Fibroblast of skin of right biceps (primary cell): ENCODE data around the gene GSTO2.

Experiments used
- DNase-seq: peaks from one replicate; pipeline ENCODE4 v3.0.0-alpha.2; 2013

GSTO2 gene

DNA sequence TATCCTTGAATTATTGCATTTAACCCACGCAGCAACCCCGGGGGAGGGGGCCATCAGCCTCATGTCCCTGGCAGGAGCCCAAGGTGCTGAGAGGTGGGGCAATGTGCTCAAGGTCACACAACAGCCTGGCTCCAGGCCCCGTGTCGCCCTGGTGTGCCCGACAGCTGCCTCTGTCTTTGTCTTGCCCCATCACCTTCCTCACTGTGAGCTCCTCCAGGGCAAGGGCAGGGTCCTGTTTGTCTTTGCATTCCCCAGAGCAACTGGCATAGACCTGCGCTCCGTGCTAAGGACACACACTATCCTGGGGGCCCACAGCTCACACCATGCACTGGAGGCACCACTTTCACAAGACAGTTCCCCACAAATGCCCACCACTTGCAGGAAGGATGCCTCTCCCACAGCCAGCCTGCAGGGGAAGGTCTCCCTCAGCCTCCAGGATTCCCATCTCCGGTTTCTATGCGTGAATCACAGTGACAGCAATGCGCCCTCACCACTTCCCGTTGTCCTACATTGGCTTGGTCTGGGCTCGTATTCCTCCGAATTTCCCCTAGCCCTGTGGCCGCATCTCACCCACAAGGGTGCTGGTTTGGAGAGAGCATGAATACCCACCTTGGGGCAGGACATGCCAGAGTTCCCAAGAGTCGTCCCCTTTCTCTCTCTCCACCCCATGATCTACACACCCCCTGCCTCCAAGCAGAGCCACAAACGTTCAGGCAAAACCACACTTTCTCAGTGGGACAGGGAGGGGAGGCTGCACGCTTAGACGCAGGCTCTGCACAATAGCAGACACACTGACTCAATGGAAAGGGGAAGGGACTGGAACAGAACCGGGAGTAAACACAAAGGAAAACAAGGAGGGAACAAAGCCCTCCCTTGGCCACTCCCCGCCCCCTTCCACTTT lies 59.0 kb downstream of the GSTO2 start:
- peak; percentile 91 for DNase-seq

DNA sequence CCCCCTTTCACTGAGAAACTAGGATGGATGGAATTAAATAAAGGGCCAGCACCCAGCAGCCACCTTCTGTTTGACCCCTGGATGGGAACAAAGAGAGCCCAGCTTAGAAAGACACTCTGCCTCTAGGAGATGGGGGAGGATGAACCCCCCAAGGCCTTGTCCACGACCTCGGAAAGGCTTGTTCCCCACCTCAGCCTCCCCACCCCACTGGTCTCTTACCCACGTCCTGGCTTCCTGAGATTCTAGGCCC lies 59.6 kb downstream of the GSTO2 start:
- no peak for DNase-seq

DNA sequence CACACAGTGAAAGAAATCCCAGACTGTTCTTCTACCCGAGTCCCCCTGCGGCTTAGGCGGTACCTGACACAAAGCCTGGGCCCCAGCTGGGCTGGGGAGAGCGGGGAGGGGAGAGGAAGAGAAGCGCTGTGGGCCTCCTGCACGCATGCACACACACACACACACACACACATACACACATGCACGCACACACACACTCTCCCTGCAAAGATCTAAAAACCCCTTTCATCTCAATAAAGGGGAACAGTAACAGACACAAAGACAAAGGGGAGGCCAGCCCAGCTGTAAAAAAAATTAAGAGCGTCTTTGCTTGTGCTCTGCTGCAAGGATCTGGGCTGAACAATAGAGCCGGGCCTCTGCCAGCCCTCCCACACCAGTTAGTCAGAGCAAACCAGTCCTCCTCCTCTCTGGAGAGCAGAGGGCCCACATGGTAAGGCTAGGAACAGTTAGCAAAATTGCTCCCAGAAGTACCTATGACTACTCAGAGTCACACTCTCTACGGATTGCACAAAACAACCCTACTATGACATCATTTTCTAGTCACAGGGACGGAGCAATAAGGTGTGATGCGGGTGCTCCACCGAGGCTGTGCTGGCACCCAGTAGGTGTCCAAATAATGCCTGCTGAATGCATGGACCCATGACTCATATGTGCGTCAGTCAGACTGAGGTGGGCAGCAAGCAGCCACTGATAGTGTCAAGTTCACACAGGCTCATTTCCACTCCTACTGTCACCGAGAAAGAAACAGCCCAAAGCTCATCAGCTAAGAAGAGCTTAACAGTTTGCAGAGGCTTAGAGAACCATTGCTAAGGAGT lies 60.1 kb downstream of the GSTO2 start:
- peak; percentile 91 for DNase-seq

DNA sequence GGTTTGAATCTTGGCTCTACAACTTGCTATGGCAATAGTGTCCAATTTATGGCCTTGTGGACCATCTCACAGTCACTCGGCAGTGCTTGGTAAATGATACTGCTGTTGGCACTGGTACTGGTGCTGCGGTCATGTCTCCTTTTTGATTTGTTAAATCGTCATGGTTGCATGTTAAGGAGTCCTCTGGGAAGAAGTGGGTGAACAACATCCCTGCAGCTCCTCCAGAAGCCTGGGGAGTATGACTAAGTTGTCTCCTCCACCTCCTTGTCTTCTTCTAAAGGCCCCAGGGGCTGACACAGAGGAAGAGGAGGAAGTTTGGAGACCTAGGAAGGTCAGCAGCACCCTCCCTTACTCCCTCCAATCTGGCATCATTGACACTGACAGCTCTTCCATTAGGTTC lies 60.8 kb downstream of the GSTO2 start:
- peak; percentile 86 for DNase-seq

DNA sequence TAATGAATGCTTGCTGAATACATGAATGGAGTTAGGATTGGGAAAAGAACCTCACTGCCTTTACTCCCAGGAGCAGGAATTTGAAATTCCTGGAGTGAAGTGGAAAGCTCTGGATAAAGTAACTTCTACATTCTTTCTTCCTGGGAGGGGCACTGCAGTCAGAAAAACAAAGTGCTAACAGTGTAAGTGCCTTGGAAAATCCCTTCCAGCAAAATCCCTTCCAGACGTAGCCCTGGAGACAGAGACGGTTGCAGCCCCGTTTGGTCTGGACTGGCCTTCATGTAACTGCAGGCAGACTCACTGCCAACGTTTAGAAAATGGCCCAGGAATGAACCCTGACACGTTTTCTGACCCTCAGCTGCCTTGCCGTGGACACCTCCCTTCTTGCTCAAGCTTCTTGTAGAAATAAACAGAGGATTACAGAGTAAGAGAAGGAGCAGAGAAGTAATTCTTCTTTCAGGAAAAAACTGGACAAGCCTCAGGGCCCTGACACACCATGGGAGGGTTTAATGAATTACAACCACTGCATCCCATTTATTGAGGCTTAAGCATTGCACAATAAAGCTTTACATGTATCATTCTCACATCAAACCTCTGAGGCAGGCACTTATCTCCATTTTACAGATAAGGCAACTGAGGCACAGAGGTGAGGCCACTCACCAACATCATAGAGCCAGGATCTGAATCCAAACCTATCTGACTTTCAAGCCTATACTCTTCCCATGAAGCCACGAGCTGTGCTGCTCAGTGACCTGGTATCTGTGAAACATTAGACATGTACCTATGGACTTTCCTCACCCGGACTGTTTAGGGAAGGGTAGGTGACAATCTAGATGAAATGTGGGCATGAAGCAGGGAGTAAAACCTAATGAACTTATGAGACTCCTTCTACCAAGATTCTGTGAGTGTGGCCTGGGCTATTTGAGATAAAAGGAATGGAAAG lies 61.5 kb downstream of the GSTO2 start:
- DNase-seq: peak; percentile 77

DNA sequence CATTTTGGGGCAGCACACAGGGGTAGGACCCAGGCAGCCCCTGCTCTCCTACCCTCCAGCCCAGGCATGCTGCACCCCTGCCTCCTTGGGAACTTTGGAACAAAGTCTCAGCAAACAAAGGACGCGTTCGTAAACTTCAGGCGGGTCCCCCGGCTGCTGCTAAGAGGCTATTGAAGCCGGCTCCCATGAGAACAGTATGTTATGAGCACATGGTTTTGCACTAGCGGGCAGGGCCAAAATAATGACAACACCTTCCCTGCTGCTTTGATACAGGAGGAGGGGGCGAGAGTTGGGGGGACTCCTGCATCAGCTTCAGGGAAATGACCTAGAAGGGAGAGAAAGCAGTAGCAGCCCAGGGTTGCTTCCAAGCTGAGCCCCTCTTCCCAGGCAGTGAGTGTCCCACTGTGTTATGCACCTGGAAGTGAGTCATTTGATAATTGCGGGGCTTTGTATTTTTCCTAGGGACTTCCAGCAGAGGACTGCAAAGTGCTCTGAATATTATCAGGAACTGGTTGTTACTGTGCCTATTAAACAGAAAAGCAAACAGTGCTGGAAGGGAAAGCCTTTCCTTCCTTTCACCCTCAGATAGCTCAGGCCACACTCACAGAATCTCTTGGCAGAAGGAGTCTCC lies 62.3 kb downstream of the GSTO2 start:
- DNase-seq: peak; percentile 68

DNA sequence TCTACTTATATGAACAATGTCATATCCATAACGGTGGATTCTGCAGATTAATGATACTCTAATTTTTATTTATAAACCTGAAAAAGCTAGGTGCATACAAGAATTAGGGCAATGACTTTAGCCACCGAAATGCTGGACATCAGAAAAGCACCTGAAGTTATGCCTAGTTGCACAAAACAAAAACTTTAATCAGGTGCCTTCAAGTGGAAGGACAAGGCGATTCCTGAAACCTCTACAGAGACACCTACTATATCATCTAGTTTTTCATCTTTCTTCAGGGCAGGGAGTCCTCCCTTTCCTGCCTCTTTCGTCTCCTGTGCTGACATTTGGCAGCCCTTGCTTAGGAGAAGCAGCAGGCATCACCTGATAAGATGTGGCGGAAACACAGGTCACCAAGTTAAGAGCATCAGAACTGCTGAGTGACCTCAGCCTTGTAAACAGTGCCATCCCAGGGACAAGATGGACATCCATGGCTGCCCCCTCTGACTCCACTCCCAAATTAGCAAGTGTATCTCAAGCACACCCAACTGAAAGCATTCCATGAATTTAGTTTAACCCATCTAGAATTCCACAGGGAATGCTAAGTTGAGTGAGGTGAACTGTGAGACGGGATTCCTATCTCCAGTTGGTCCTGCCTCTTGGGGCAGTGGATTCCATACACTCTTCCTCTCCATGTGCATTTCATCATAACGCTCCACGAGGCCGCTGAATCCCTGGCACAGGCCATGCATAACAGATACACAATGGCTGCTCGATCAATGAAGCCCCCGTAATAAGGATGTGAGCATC lies 63.5 kb downstream of the GSTO2 start:
- peak; percentile 63 for DNase-seq

DNA sequence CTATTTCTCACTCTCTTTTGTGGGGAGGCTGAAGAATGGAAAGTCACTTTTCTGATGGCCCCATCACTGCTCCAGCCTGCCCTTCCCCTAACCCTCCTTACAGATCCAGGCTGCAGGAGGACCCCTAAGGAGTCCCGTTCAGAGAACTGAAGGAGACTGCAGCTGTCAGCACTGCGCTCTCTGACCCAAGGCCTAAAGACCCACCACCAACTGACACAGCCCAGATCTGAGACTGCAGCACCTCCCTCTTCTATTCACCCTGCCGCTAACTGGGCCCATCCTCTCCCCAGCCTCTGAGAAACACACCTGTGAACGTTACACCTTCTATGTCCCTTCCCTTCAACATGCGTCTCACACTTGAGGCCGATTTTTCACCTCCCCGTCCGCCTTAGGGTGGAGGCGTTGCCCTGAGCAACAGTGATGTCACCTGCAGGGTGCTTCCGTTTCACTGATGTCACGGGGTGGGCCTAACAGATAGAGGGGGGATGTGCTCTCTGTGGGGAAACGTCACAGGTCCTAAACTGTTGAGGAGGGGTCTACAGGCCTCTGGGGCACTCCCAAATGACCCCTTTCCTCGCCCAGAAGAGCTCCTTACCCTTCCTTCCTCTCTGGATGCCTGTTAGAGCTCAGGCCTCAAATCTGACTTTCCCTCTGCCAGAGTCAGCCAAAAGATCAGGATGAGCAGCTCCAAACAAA lies 64.2 kb downstream of the GSTO2 start:
- DNase-seq: no peak

DNA sequence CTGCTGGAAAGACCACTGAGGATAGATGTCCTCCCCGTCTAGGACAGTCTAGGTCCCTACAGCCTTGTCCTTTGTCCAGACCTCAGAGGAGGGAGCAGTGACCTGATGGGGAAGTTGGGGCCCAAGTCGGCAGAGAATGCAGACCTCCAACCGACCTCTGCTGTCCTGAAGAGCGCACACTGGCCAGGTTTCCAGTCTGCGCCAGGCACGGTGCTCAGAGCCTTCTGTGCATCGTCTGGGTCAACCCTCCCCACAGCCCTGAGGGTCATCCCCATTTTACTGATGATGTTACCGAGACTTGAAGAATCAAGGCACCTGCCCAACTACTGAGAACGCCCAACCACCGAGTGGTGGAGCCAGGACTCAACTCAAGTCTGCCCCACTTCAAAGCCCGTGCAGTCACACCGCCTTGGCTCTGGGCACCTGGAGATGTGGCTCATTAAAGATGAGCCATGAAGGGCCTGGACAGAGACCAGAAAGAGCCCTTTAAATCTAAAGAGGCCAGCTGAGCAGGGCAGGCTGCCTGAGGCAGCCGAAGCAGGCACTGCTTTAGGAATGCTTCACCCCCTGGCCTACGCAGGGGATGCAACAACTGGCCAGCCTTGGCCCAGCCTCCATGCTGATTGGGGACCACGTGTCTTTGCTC lies 64.9 kb downstream of the GSTO2 start:
- DNase-seq: no peak

DNA sequence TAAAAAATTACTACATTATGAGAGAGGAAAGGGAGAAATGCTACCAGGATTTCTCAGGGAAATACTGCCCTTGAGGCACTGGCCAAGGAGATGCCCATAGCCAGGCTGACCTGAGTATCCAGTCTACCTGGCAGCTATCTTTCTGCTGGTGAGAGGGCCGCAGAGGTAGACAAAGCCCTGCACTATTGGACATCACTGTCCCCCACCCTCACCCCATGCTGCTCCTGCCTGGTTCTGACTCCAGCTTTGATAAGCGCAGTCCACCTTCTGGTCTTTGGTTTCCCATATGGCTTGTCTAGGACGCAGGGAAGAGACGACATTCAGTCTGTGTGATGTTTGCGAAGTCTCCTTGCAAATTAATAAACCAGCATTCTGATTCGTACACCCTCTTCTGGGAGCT lies 65.6 kb downstream of the GSTO2 start:
- DNase-seq: no peak

DNA sequence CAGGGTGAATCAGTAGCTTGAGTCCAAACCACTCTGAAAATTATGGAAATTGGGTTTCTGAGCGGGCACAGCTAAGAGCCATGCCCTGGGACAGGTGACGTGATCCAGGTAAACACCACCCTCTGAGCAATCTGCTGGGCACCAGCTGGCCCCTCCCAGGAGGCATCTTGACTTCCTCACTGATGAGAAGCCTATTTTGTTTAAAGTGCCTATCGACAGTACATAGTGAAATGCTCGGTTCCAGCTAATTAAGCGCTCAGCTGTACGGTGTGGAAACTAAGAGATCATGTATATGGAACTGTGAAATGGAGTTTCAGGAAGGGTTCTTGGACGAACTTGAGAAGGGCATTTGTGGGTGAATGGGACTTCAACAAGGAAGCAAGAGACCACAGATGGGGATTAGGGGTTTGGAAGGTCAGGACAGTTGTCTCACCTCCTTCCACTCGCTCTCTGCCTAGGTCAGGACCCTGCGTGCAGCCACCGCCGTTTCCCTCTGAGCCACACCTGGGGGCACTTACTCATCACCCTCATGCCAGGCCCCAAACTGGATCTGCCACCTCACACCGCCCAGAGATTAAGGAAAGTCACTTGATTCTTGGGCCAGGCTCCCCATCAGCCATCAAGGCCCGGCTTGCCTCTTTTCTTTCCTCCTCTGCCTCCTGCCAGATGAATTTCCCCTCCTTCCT lies 66.1 kb downstream of the GSTO2 start:
- no peak for DNase-seq

DNA sequence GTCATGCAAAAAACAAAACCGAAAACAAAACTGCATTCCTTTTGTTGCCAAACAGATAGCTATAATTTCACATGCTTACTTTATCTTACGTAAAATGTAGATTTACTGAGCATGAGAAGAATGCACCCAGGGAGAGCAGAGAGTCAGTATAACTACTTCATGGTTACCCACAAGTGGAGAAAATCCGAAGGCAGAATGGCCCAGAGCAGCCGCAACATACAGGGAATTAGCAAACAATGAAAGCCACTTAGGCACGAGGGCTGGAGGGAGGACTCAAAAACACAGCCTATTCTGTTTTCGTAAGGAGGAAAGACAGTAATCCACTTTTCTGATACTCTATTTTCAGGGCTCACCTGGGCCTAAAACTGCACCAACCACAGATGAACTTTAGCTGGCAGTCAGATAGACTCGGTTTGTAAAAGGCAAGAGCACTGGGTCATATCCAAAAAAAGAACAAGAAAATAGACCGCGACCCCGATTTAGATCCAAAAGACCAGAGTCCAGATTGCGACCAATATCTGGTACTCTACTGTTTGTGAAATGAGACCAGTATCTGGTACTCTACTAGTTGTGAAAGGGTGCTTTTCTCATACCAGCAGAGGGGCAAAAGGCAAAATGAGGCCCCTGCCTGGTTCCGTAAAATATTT lies 68.0 kb downstream of the GSTO2 start:
- peak; percentile 69 for DNase-seq

DNA sequence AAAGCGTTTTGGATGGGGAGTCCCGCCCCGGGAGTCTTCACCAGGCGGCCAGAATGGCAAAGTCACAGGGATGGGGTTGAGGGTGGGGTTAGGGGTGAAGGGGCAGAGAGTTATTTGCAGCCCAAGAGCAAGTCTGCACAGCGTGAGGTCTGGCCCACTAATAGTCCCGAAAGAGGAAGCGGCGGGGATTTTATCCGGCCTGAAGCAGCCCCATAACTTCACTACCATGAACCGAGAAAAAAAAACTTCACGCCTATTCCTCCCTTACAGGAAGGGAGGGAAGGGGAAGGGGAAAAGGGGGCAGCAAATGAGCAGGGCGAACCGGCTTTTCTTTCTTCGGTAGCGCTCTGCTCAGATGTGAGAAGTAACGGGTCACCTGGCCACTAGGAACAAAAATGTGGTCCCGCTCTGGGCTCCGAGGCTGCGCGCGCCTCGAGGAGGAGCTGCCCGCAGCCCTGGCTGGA lies 68.6 kb downstream of the GSTO2 start:
- no peak for DNase-seq

DNA sequence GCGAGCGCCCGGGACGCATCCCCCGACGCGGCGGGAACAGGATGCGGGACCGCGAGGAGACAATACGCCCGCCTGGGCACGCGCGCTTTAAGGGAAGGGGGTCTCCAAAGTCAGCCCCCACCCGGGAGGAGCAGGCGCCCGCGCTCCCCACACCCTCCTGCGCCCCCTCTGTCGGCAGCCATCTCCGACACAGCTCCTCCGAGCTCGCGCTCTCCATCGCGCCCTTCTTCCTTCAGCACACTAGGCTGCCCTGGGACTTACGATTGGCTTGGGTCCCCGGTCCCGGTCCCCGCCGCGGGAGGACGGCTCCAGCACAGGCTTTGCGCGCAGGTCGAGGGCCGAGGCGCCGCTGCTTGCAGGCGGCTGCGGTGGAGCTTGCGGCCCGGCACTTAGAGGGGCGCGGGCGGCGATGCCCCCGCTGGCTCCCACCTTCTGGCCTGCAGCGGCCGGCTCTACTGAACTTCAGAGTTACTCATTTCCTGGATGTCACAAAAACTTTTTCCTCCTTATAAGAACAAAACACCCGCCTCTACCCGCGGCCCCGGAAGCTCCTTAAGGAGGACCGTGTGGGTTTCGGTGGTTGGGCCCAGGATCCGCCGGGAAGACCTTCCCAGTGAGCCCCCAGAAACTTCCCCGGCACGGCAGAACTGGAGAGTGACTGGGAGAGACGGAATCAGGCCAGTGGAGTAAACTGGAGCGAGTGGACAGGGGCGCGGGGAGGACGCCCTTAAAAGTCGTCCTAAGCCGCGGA lies 69.2 kb downstream of the GSTO2 start, which contains the start of gene ITPRIP:
ITPRIP (minus strand) TSS at position 481 of the 751 bp plus-strand sequence. CDS start 22,414 bp downstream, outside the sequence.
- DNase-seq: peak; percentile 89

DNA sequence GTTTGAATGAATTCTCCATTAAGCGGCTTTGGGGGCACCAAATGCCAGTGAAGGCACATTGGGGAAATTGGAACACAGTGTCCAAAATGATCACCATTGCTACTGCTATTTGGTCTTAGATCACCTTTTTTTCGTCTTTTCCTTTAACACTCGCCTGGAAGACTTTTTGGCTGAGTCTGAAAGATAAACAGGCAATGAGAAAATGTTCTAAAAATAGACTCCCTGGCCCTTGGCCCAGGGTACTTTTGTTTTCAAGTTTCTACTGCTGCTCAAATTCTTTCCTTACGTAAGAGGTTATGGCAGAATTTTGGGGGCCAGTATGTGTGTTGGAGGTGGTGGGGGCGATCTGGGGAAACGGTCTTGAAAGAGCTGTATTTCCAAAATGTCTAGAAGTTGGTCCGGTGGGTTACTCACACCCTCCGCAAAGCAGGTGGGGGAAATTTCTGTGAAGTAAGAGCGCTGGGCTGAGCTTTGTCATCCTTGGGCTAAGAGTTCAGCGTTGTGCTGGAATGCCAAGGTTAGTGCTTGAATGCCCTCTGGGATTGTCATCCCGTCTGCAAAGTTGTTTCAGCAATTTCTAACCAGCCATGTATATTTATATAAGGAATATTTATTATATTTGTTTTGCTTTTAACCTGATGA lies 70.6 kb downstream of the GSTO2 start:
- DNase-seq: peak; percentile 80

DNA sequence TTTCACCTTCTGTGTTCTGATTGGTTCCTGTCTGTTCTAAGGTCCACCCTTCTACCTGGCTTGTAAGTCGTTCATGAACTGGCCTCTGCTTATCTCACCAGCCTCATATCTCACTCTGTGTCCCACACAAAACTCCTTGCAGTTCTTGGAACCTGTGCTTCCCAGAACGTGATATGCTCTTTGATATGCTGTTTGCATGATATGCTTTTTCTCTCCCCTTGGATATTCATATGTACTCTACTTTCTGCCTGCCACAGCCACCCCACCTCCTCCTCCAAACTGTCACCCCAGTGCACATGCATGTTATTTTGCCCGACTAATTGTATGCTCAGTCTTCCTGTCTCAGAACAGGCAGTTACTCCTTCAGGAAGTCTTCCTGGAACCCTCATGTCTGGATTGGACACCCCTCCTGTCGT lies 71.1 kb downstream of the GSTO2 start:
- DNase-seq: no peak

DNA sequence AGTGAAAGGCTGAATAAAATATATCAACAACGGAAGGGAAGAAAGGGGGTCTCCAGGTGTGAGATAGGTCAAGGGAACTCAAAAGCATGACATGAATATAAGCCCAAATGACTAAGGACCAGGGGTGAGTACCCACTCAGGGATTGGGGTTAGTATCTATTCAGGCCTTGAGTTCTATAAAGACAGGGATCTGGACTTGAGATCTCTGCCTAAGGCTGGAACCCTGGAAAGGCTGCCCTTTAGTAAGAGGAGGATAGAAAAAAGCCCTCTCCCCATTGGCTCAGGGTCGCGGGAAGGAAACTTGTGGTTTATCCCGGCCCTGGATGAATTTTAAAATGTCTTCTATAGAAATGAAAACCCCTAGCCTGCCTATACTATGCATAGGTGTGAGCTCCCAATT lies 71.7 kb downstream of the GSTO2 start:
- no peak for DNase-seq

DNA sequence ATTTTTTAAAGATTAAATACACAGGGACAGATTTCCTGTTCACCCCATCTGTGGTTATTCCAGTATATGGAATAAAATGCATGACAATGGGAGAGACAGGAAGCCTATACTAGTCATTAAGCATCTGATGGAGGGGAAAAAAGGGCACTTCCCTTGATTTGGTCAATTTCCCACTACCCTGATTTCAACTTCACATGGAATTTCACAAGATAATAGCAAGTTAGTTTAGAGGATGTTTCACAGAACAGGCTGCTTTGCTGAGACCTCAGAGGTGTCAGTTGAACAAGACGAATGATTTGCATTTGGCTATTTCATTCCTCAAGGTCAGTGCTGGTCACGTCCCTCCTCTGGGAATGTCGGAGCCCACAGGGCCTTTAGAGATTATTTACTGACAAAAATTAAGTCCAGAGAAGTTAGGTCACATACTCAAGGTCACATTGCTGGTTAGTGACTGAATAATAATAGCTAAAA lies 74.0 kb downstream of the GSTO2 start:
- peak; percentile 45 for DNase-seq
